ENCODE results near the gene CEACAM6. TPM values are rescaled to one million over a fixed set of nuclear protein-coding genes. Genes with fewer than 3 reads are reported as not detected.
"Not testable (repeated sequence)": the region's sequence is repeated elsewhere in the genome, so short reads cannot be mapped to it uniquely, and the experiment has no call there.

The CEACAM6 gene
- total RNA-seq, 2 experiments from 2014 or later, result not detected

GRCh38 chr19:41784312-41784711 lies 29.0 kb downstream of the CEACAM6 start:
- POLR2A ChIA-PET, result no interaction called here
- no peak for DNase-seq

GRCh38 chr19:41784743-41785142 lies 29.4 kb downstream of the CEACAM6 start:
- POLR2A ChIA-PET, result no interaction called here
- no peaks in the 10 kb centered on the region for H3K36me3 Mint-ChIP-seq (ENCODE audit: low read depth)
- ATAC-seq (peak; percentile 16), DNase-seq (no peak)
- H3K4me1 Mint-ChIP-seq (ENCODE audit: low read depth), result peaks cover 17% of the 10 kb centered on the region
- no peak overlapping the region for H3K27ac Mint-ChIP-seq
- CTCF ChIA-PET, result interaction anchor here (0.8 to 8.5 kb wide), 17 partner anchors 8 to 143 kb away, joined by 3 to 177 read pairs (median 5); partner anchors contain the start of genes CEACAM3 and CEACAM6
- peaks cover 38% of the 10 kb centered on the region for H3K27me3 Mint-ChIP-seq (ENCODE audit: low read depth)
- H3K9me3 Mint-ChIP-seq (ENCODE audit: insufficient read depth), result no peaks in the 10 kb centered on the region
- H3K4me3 Mint-ChIP-seq, result no peak overlapping the region

More at GRCh38 chr19:41784312-41784711, 29.0 kb downstream of the CEACAM6 start:
- H3K4me1 Mint-ChIP-seq (ENCODE audit: low read depth), result peaks cover 17% of the 10 kb centered on the region
- H3K9me3 Mint-ChIP-seq (ENCODE audit: insufficient read depth), result no peaks in the 10 kb centered on the region
- peaks cover 41% of the 10 kb centered on the region for H3K27me3 Mint-ChIP-seq (ENCODE audit: low read depth)
- H3K36me3 Mint-ChIP-seq (ENCODE audit: low read depth), result no peaks in the 10 kb centered on the region
- ATAC-seq, result no peak
- H3K4me3 Mint-ChIP-seq, result no peak overlapping the region
- H3K27ac Mint-ChIP-seq, result no peak overlapping the region
- CTCF ChIA-PET, result interaction anchor here (1.0 to 8.5 kb wide), 14 partner anchors 8 to 142 kb away, joined by 3 to 177 read pairs (median 5); partner anchors contain the start of genes CEACAM3 and CEACAM6

- peaks cover 31% of the 10 kb centered on the region for H3K27me3 Mint-ChIP-seq (ENCODE audit: low read depth)
- H3K4me3 Mint-ChIP-seq, result no peak overlapping the region
- H3K27ac Mint-ChIP-seq, result no peak overlapping the region
- no peaks in the 10 kb centered on the region for H3K9me3 Mint-ChIP-seq (ENCODE audit: insufficient read depth)
- CTCF ChIA-PET, result interaction anchor here (0.8 to 8.5 kb wide), 13 partner anchors 8 to 144 kb away, joined by 3 to 177 read pairs (median 5); partner anchors contain the start of genes CEACAM3 and CEACAM6
- DNase-seq (peak; percentile 85), ATAC-seq (peak; percentile 93)
- H3K36me3 Mint-ChIP-seq (ENCODE audit: low read depth), result no peaks in the 10 kb centered on the region
- H3K4me1 Mint-ChIP-seq (ENCODE audit: low read depth), result peaks cover 17% of the 10 kb centered on the region
- POLR2A ChIA-PET, result no interaction called here
Measured at GRCh38 chr19:41785653-41786052, 30.3 kb downstream of the CEACAM6 start.

GRCh38 chr19:41787055-41787454 lies 31.7 kb downstream of the CEACAM6 start:
- H3K4me1 Mint-ChIP-seq (ENCODE audit: low read depth), result peaks cover 17% of the 10 kb centered on the region
- no peak overlapping the region for H3K4me3 Mint-ChIP-seq
- ChIA-PET CTCF (interaction anchor here (1.0 to 8.5 kb wide), 4 partner anchors 9 to 80 kb away, joined by 3 to 177 read pairs (median 28); partner anchors contain the start of genes CEACAM3 and CEACAM6), POLR2A (no interaction called here)
- H3K36me3 Mint-ChIP-seq (ENCODE audit: low read depth), result no peaks in the 10 kb centered on the region
- no peak overlapping the region for H3K27ac Mint-ChIP-seq
- ATAC-seq, result no peak
- DNase-seq, result no peak
- H3K9me3 Mint-ChIP-seq (ENCODE audit: insufficient read depth), result no peaks in the 10 kb centered on the region
- peaks cover 25% of the 10 kb centered on the region for H3K27me3 Mint-ChIP-seq (ENCODE audit: low read depth)

GRCh38 chr19:41788518-41788917 lies 33.2 kb downstream of the CEACAM6 start:
- CTCF ChIA-PET, POLR2A ChIA-PET: not testable (repeated sequence)

GRCh38 chr19:41789053-41789452 lies 33.7 kb downstream of the CEACAM6 start:
- H3K36me3 Mint-ChIP-seq (ENCODE audit: low read depth); DNase-seq; H3K9me3 Mint-ChIP-seq (ENCODE audit: insufficient read depth); ATAC-seq; H3K27ac Mint-ChIP-seq; POLR2A ChIA-PET; H3K4me3 Mint-ChIP-seq: not testable (repeated sequence)
- peaks cover 36% of the 10 kb centered on the region for H3K27me3 Mint-ChIP-seq (ENCODE audit: low read depth)
- H3K4me1 Mint-ChIP-seq (ENCODE audit: low read depth), result peaks cover 17% of the 10 kb centered on the region
- CTCF ChIA-PET, result interaction anchor here (2.2 kb wide), 1 partner anchor 36 kb away, joined by 8 read pairs; no protein-coding TSS in a partner anchor

More at GRCh38 chr19:41788518-41788917, 33.2 kb downstream of the CEACAM6 start:
- ATAC-seq; H3K36me3 Mint-ChIP-seq (ENCODE audit: low read depth); DNase-seq; H3K4me3 Mint-ChIP-seq; H3K27ac Mint-ChIP-seq; H3K9me3 Mint-ChIP-seq (ENCODE audit: insufficient read depth): not testable (repeated sequence)
- H3K4me1 Mint-ChIP-seq (ENCODE audit: low read depth), result peaks cover 17% of the 10 kb centered on the region
- H3K27me3 Mint-ChIP-seq (ENCODE audit: low read depth), result peaks cover 35% of the 10 kb centered on the region

- peak; percentile 42 for ATAC-seq
- POLR2A ChIA-PET, result interaction anchor here (0.6 kb wide), 1 partner anchor 322 kb away, joined by 3 read pairs; no protein-coding TSS in a partner anchor
- H3K27ac Mint-ChIP-seq, result no peak overlapping the region
- H3K36me3 Mint-ChIP-seq (ENCODE audit: low read depth), result no peaks in the 10 kb centered on the region
- CTCF ChIA-PET, result interaction anchor here (0.6 to 6.1 kb wide), 33 partner anchors 8 to 236 kb away, joined by 3 to 152 read pairs (median 4); partner anchors contain the start of gene RPS19
- H3K27me3 Mint-ChIP-seq (ENCODE audit: low read depth), result peaks cover 31% of the 10 kb centered on the region
- no peaks in the 10 kb centered on the region for H3K9me3 Mint-ChIP-seq (ENCODE audit: insufficient read depth)
- no peak overlapping the region for H3K4me3 Mint-ChIP-seq
- DNase-seq, result peak; percentile 63
- H3K4me1 Mint-ChIP-seq (ENCODE audit: low read depth), result no peaks in the 10 kb centered on the region
Measured at GRCh38 chr19:41792513-41793413, 37.4 kb downstream of the CEACAM6 start.

GRCh38 chr19:41793414-41793727 lies 38.0 kb downstream of the CEACAM6 start:
- Mint-ChIP-seq H3K9me3 (ENCODE audit: insufficient read depth) (no peaks in the 10 kb centered on the region), H3K4me1 (ENCODE audit: low read depth) (no peaks in the 10 kb centered on the region), H3K4me3 (no peak overlapping the region), H3K36me3 (ENCODE audit: low read depth) (no peaks in the 10 kb centered on the region), H3K27ac (no peak overlapping the region), H3K27me3 (ENCODE audit: low read depth) (peaks cover 29% of the 10 kb centered on the region)
- ChIA-PET POLR2A (interaction anchor here (0.6 kb wide), 1 partner anchor 321 kb away, joined by 3 read pairs; no protein-coding TSS in a partner anchor), CTCF (interaction anchor here (0.6 to 6.1 kb wide), 29 partner anchors 9 to 236 kb away, joined by 3 to 152 read pairs (median 4); partner anchors contain the start of gene RPS19)
- DNase-seq, result no peak
- no peak for ATAC-seq

GRCh38 chr19:41795031-41795461 lies 39.7 kb downstream of the CEACAM6 start:
- H3K27me3 Mint-ChIP-seq (ENCODE audit: low read depth), result peaks cover 29% of the 10 kb centered on the region

GRCh38 chr19:41796362-41796761 lies 41.0 kb downstream of the CEACAM6 start, which contains the start of gene CEACAM3:
CEACAM3 (plus strand) TSS chr19:41796587; CDS start chr19:41796678, 91 bp downstream.
- ATAC-seq, result no peak
- CTCF ChIA-PET, result interaction anchor here (0.7 to 6.1 kb wide), 6 partner anchors 11 to 163 kb away, joined by 3 to 152 read pairs (median 25); partner anchors contain the start of gene RABAC1
- Mint-ChIP-seq H3K27me3 (ENCODE audit: low read depth) (peaks cover 27% of the 10 kb centered on the region), H3K4me3 (no peak within 1 kb of the TSS), H3K9me3 (ENCODE audit: insufficient read depth) (no peaks in the 10 kb centered on the region), H3K36me3 (ENCODE audit: low read depth) (no peaks in the 10 kb centered on the region), H3K4me1 (ENCODE audit: low read depth) (no peaks in the 10 kb centered on the region), H3K27ac (no peak within 1 kb of the TSS)
- POLR2A ChIA-PET, result no interaction called here
- no peak for DNase-seq

More at GRCh38 chr19:41795031-41795461, 39.7 kb downstream of the CEACAM6 start:
- DNase-seq (peak; percentile 77), ATAC-seq (peak; percentile 91)
- Mint-ChIP-seq H3K27ac (no peak overlapping the region), H3K9me3 (ENCODE audit: insufficient read depth) (no peaks in the 10 kb centered on the region), H3K4me3 (no peak overlapping the region), H3K4me1 (ENCODE audit: low read depth) (no peaks in the 10 kb centered on the region), H3K36me3 (ENCODE audit: low read depth) (no peaks in the 10 kb centered on the region)
- CTCF ChIA-PET, result interaction anchor here (0.6 to 6.1 kb wide), 25 partner anchors 9 to 164 kb away, joined by 3 to 152 read pairs (median 7); partner anchors contain the start of gene RABAC1
- POLR2A ChIA-PET, result no interaction called here

GRCh38 chr19:41796901-41797300 lies 41.6 kb downstream of the CEACAM6 start:
- H3K4me3 Mint-ChIP-seq, result no peak overlapping the region
- H3K4me1 Mint-ChIP-seq (ENCODE audit: low read depth), result no peaks in the 10 kb centered on the region
- POLR2A ChIA-PET, result no interaction called here
- ATAC-seq (no peak), DNase-seq (no peak)
- H3K27ac Mint-ChIP-seq, result no peak overlapping the region
- CTCF ChIA-PET, result interaction anchor here (0.7 to 5.8 kb wide), 4 partner anchors 12 to 44 kb away, joined by 3 to 69 read pairs (median 20); no protein-coding TSS in a partner anchor
- no peaks in the 10 kb centered on the region for H3K36me3 Mint-ChIP-seq (ENCODE audit: low read depth)
- no peaks in the 10 kb centered on the region for H3K9me3 Mint-ChIP-seq (ENCODE audit: insufficient read depth)
- peaks cover 28% of the 10 kb centered on the region for H3K27me3 Mint-ChIP-seq (ENCODE audit: low read depth)
